HepG2 (cell line): Measurements from ENCODE around the gene KLF11.

Experiments
- BCL3 ChIP-seq: sonication (generic); formaldehyde crosslinking; IDR thresholded peaks from 2 replicates; pipeline ENCODE4 v1.5.1; 2020; ENCODE audit warnings: mild to moderate bottlenecking, missing genetic modification reagents, moderate library complexity
- ETV6 ChIP-seq: sonication (generic); formaldehyde crosslinking; conservative IDR thresholded peaks from 2 replicates; pipeline ENCODE4 v1.4.0; 2020; ENCODE audit warnings: missing genetic modification reagents
- FOSL1 ChIP-seq: sonication (generic); formaldehyde crosslinking; IDR thresholded peaks from 2 replicates; pipeline ENCODE4 v1.9.0; 2021; ENCODE audit warnings: missing genetic modification reagents, borderline replicate concordance
- GABPA ChIP-seq, 2 experiments: IDR thresholded peaks; 2 replicates each; pipeline ENCODE4 v1.6.1; 2011 to 2016; ENCODE audit warnings: low read depth in 2 of 2, low read length in 1 of 2, missing biosample characterization in 1 of 2, missing genetic modification characterization in 1 of 2
- HNF4A ChIP-seq: sonication (generic); formaldehyde crosslinking; IDR thresholded peaks from 2 replicates; pipeline ENCODE4 v1.4.0; 2020; ENCODE audit warnings: missing genetic modification reagents
- NBN ChIP-seq: fragments of 450-650 bp; conservative IDR thresholded peaks from 2 replicates; pipeline ENCODE4 v1.6.1; 2017
- POLR2AphosphoS5 ChIP-seq: IDR thresholded peaks from 2 replicates; pipeline ENCODE4 v1.6.1; 2012; ENCODE audit warnings: low read depth, low read length
- RAD51 ChIP-seq: fragments of 450-650 bp; IDR thresholded peaks from 2 replicates; pipeline ENCODE4 v1.6.1; 2016; ENCODE audit warnings: borderline replicate concordance
- TGIF2 ChIP-seq: IDR thresholded peaks from 2 replicates; pipeline ENCODE4 v1.6.1; 2016; ENCODE audit warnings: control low read depth, missing compliant biosample characterization
- ZNF207 ChIP-seq: fragments of 450-650 bp; IDR thresholded peaks from 2 replicates; pipeline ENCODE4 v1.6.1; 2016; ENCODE audit warnings: antibody characterized with exemption, borderline replicate concordance
- ZNF350 ChIP-seq: sonication (generic); formaldehyde crosslinking; IDR thresholded peaks from 2 replicates; pipeline ENCODE4 v1.4.0; 2020; ENCODE audit warnings: mild to moderate bottlenecking, low read depth, missing genetic modification reagents, borderline replicate concordance
- ZNF678 ChIP-seq: sonication (generic); formaldehyde crosslinking; IDR thresholded peaks from 2 replicates; pipeline ENCODE4 v1.4.0; 2020; ENCODE audit warnings: mild to moderate bottlenecking, missing genetic modification reagents
- ZNF850 ChIP-seq: sonication (generic); formaldehyde crosslinking; conservative IDR thresholded peaks from 2 replicates; pipeline ENCODE4 v1.9.0; 2021; ENCODE audit warnings: mild to moderate bottlenecking, missing genetic modification reagents

DNA sequence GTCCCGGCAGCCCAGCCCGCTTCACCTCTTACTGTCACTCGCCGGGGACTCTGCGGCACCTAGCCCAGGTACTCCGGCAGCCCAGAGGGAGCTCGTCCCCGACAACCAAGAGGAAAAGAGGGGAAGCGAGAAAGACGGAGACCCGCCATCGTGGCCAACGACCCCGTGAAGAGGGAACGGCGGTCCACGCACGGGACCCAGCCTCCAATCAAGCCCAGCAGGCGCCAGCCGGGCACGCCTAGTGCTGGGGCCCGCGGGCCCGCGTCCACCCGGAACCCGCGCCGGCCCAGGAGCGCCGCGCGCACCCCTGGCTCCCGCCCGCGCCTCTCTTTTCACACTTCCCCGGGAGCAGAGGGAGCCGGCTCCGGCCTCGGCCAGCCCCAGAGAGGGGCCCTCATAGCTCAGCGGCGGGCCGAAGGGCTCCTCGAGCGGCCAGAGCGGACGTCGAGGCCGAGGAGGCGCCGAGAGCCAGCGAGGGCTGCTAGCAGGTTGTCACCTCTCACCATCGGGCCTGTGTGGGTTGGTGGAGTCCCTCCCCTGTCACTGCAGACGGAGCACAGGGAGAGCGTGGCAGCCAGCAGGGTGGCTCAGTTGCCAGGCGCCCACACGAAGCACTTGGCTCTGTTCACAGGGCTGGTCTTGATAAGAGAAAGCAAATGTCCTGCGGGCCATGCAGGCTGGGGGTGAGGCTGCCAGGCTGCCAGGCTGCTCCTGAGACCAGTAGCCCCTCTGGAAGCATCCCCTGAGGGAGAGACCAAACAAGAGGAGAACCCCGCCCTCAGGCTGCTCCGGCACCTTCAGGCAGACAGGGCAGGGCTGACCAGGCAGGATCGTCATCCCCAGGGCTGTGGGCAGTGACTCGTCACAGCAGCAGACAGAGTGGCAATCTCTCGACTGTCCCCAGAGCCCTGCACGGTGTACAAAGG lies 36.9 kb upstream of the KLF11 start:
- TF ChIP-seq ZNF350 (CRISPR knock-in tag) (no peak), BCL3 (no peak), FOSL1 (CRISPR knock-in tag) (no peak), POLR2AphosphoS5 (no peak), ETV6 (no peak), ZNF678 (no peak), RAD51 (no peak), NBN (no peak), ZNF850 (CRISPR knock-in tag) (no peak), GABPA (IDR thresholded peaks at IDR 0.05; ENCODE audit: low read depth, low read length) (no peak), GABPA (CRISPR knock-in tag; IDR thresholded peaks at IDR 0.05; ENCODE audit: low read depth) (no peak), ZNF207 (no peak), TGIF2 (CRISPR knock-in tag) (no peak), HNF4A (CRISPR knock-in tag) (no peak)
